GM23338 (cell line): ENCODE measurements around the gene CIPC. TPM values are rescaled to one million over a fixed set of nuclear protein-coding genes. Genes with fewer than 3 reads are reported as not detected.

Source experiments
- ATAC-seq: fragments of 200-7000 bp; cut with Tn5 transposase; 3 replicates; pipeline ENCODE4 v1.9.1; 2020
- DNase-seq: peaks from one replicate; pipeline ENCODE4 v3.0.0-alpha.2; 2015; ENCODE audit warnings: low spot score
- H2AFZ ChIP-seq: fragments of 200-600 bp; sonication (generic); 2 replicates; pipeline ENCODE4 v1.8.0; 2016; ENCODE audit warnings: antibody characterized with exemption, mild to moderate bottlenecking, moderate library complexity
- H3F3A ChIP-seq: fragments of 200-600 bp; sonication (generic); replicated peaks from 2 replicates; pipeline ENCODE4 v1.8.0; 2017; ENCODE audit warnings: antibody characterized with exemption, mixed run types, low read depth
- H3K27ac ChIP-seq: fragments of 200-600 bp; sonication (generic); 2 replicates; pipeline ENCODE4 v1.6.1; 2016; ENCODE audit warnings: low read depth
- H3K27me3 ChIP-seq: fragments of 200-600 bp; sonication (generic); 2 replicates; pipeline ENCODE4 v1.8.0; 2016; ENCODE audit warnings: mild to moderate bottlenecking, mixed run types, moderate library complexity; ENCODE audit not compliant: insufficient read depth
- H3K36me3 ChIP-seq: fragments of 200-600 bp; sonication (generic); 2 replicates; pipeline ENCODE4 v1.8.0; 2016; ENCODE audit warnings: mild to moderate bottlenecking; ENCODE audit not compliant: insufficient read depth
- H3K4me1 ChIP-seq: fragments of 200-600 bp; sonication (generic); 2 replicates; pipeline ENCODE4 v1.8.0; 2016; ENCODE audit warnings: mild to moderate bottlenecking, moderate library complexity; ENCODE audit not compliant: insufficient read depth
- H3K4me2 ChIP-seq: fragments of 200-600 bp; sonication (generic); 2 replicates; pipeline ENCODE4 v1.7.1; 2017; ENCODE audit warnings: mixed run types
- H3K4me3 ChIP-seq: fragments of 200-600 bp; sonication (generic); 2 replicates; pipeline ENCODE4 v1.6.1; 2016; ENCODE audit warnings: mixed run types
- H3K79me2 ChIP-seq: fragments of 200-600 bp; sonication (generic); replicated peaks from 2 replicates; pipeline ENCODE4 v1.8.0; 2017; ENCODE audit warnings: mild to moderate bottlenecking; ENCODE audit not compliant: insufficient read depth
- H3K9me2 ChIP-seq: fragments of 200-600 bp; sonication (generic); 2 replicates; pipeline ENCODE4 v1.8.0; 2017; ENCODE audit not compliant: insufficient read depth
- H4K20me1 ChIP-seq: fragments of 200-600 bp; sonication (generic); replicated peaks from 2 replicates; pipeline ENCODE4 v1.8.0; 2017; ENCODE audit warnings: mild to moderate bottlenecking; ENCODE audit not compliant: insufficient read depth
- H3K27ac Mint-ChIP-seq: 2 replicates; pipeline ENCODE4 v1.8.0; 2020; ENCODE audit warnings: inconsistent platforms, mild to moderate bottlenecking, moderate library complexity, mixed read lengths
- H3K27me3 Mint-ChIP-seq: 3 replicates; pipeline ENCODE4 v1.8.0; 2022; ENCODE audit warnings: low read depth, mild to moderate bottlenecking, moderate library complexity, mixed read lengths, inconsistent platforms; ENCODE audit not compliant: insufficient read depth, poor library complexity
- H3K36me3 Mint-ChIP-seq: 3 replicates; pipeline ENCODE4 v1.8.0; 2021; ENCODE audit warnings: low read depth, mild to moderate bottlenecking, inconsistent platforms, moderate library complexity, mixed read lengths
- H3K4me1 Mint-ChIP-seq: 3 replicates; pipeline ENCODE4 v1.8.0; 2020; ENCODE audit warnings: mild to moderate bottlenecking, inconsistent platforms, mixed read lengths
- H3K4me3 Mint-ChIP-seq: 3 replicates; pipeline ENCODE4 v1.8.0; 2021; ENCODE audit warnings: moderate library complexity, mild to moderate bottlenecking, inconsistent platforms, mixed read lengths
- H3K9me3 Mint-ChIP-seq: 3 replicates; pipeline ENCODE4 v1.8.0; 2020; ENCODE audit warnings: moderate library complexity, mild to moderate bottlenecking, inconsistent platforms, mixed read lengths
- CREB1 ChIP-seq: fragments of 250-450 bp; sonication (Bioruptor Pico); IDR thresholded peaks from 2 replicates; pipeline ENCODE4 v1.5.0; 2020; ENCODE audit warnings: low read depth, mild to moderate bottlenecking, moderate library complexity
- EZH2phosphoT487 ChIP-seq: fragments of 200-600 bp; sonication (generic); IDR thresholded peaks from one replicate; pipeline ENCODE4 v1.8.1; 2018; ENCODE audit warnings: antibody characterized with exemption; ENCODE audit not compliant: unreplicated experiment
- ZNF114 ChIP-seq: fragments of 250-450 bp; sonication (Bioruptor Pico); IDR thresholded peaks from 2 replicates; pipeline ENCODE4 v1.5.0; 2020; ENCODE audit warnings: mild to moderate bottlenecking, moderate library complexity
- ZNF331 ChIP-seq: fragments of 250-450 bp; sonication (Bioruptor Pico); IDR thresholded peaks from 2 replicates; pipeline ENCODE4 v1.5.0; 2020; ENCODE audit warnings: low read depth, mild to moderate bottlenecking, moderate library complexity
- polyA plus RNA-seq: library from polyadenylated mRNA; unstranded; fragments of >200 nt; fragmentation: Nextera tagmentation; extraction: Ambion mirVana; gene quantifications from 2 replicates; pipeline ENCODE4 v1.2.1, GENCODE V29; 2016
- total RNA-seq: library from RNA; depleted of rRNA; stranded (reverse); fragments of >200 nt; shearing (Covaris generic); gene quantifications from 2 replicates; pipeline ENCODE4 v1.2.3, GENCODE V29; 2014
- TF ChIP-seq, protein P1 (sequence below), 2 experiments: fragments of 200-600 bp in 1 of 2; sonication (generic) in 1 of 2; conservative IDR thresholded peaks; 2 replicates each; pipeline versions ENCODE4 v1.5.1 to v1.6.1; 2016 to 2017; ENCODE audit warnings: antibody characterized with exemption in 2 of 2, low read depth in 2 of 2, mild to moderate bottlenecking in 2 of 2, moderate library complexity in 1 of 2
- TF ChIP-seq, protein P2 (sequence below): fragments of 250-450 bp; sonication (Bioruptor Pico); IDR thresholded peaks from 2 replicates; pipeline ENCODE4 v1.5.0; 2020; ENCODE audit warnings: mild to moderate bottlenecking, moderate library complexity

The CIPC gene
- total and polyA plus RNA-seq, 2 experiments from 2014 or later, result 8.1 to 36.9 TPM

DNA sequence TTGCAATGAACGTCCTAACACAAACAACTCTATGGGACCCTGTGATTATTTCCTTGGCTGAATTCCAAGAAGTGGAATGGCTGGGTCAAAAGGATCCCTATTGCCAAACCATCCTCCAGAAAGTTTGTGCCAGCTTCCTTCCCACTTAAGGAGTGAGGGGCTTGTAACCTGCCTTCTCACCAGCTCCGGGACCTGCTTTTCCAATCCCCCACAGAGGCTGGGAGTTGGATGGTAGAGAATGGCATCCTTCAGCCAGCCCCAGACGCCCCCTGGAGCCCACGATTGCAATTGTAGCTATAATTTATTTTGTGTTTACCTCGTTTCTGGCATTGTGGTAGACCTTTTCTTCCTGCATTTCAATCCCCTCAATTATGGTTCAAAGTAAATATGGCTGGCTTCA lies 53.2 kb downstream of the CIPC start:
- H3K27me3 ChIP-seq, result no peaks in the 10 kb centered on the region
- H3K27ac ChIP-seq, result no peak overlapping the region
- ATAC-seq (peak; percentile 85), DNase-seq (peak; percentile 89)
- Mint-ChIP-seq H3K36me3 (no peaks in the 10 kb centered on the region), H3K4me1 (peaks cover 46% of the 10 kb centered on the region), H3K27me3 (peaks cover 11% of the 10 kb centered on the region), H3K27ac (0 out of 2 replicates have a peak overlapping the region, but pooled peaks have one; percentile 23), H3K4me3 (no peak overlapping the region), H3K9me3 (no peaks in the 10 kb centered on the region)
- H4K20me1 ChIP-seq, result no peaks in the 10 kb centered on the region
- H3K4me1 ChIP-seq, result peaks cover 11% of the 10 kb centered on the region
- TF ChIP-seq, protein P1, sequence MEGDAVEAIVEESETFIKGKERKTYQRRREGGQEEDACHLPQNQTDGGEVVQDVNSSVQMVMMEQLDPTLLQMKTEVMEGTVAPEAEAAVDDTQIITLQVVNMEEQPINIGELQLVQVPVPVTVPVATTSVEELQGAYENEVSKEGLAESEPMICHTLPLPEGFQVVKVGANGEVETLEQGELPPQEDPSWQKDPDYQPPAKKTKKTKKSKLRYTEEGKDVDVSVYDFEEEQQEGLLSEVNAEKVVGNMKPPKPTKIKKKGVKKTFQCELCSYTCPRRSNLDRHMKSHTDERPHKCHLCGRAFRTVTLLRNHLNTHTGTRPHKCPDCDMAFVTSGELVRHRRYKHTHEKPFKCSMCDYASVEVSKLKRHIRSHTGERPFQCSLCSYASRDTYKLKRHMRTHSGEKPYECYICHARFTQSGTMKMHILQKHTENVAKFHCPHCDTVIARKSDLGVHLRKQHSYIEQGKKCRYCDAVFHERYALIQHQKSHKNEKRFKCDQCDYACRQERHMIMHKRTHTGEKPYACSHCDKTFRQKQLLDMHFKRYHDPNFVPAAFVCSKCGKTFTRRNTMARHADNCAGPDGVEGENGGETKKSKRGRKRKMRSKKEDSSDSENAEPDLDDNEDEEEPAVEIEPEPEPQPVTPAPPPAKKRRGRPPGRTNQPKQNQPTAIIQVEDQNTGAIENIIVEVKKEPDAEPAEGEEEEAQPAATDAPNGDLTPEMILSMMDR (conservative IDR thresholded peaks at IDR 0.05; ENCODE audit: low read depth in 2 of 2), result peak; percentile 82 to 87
- TF ChIP-seq, protein P2, sequence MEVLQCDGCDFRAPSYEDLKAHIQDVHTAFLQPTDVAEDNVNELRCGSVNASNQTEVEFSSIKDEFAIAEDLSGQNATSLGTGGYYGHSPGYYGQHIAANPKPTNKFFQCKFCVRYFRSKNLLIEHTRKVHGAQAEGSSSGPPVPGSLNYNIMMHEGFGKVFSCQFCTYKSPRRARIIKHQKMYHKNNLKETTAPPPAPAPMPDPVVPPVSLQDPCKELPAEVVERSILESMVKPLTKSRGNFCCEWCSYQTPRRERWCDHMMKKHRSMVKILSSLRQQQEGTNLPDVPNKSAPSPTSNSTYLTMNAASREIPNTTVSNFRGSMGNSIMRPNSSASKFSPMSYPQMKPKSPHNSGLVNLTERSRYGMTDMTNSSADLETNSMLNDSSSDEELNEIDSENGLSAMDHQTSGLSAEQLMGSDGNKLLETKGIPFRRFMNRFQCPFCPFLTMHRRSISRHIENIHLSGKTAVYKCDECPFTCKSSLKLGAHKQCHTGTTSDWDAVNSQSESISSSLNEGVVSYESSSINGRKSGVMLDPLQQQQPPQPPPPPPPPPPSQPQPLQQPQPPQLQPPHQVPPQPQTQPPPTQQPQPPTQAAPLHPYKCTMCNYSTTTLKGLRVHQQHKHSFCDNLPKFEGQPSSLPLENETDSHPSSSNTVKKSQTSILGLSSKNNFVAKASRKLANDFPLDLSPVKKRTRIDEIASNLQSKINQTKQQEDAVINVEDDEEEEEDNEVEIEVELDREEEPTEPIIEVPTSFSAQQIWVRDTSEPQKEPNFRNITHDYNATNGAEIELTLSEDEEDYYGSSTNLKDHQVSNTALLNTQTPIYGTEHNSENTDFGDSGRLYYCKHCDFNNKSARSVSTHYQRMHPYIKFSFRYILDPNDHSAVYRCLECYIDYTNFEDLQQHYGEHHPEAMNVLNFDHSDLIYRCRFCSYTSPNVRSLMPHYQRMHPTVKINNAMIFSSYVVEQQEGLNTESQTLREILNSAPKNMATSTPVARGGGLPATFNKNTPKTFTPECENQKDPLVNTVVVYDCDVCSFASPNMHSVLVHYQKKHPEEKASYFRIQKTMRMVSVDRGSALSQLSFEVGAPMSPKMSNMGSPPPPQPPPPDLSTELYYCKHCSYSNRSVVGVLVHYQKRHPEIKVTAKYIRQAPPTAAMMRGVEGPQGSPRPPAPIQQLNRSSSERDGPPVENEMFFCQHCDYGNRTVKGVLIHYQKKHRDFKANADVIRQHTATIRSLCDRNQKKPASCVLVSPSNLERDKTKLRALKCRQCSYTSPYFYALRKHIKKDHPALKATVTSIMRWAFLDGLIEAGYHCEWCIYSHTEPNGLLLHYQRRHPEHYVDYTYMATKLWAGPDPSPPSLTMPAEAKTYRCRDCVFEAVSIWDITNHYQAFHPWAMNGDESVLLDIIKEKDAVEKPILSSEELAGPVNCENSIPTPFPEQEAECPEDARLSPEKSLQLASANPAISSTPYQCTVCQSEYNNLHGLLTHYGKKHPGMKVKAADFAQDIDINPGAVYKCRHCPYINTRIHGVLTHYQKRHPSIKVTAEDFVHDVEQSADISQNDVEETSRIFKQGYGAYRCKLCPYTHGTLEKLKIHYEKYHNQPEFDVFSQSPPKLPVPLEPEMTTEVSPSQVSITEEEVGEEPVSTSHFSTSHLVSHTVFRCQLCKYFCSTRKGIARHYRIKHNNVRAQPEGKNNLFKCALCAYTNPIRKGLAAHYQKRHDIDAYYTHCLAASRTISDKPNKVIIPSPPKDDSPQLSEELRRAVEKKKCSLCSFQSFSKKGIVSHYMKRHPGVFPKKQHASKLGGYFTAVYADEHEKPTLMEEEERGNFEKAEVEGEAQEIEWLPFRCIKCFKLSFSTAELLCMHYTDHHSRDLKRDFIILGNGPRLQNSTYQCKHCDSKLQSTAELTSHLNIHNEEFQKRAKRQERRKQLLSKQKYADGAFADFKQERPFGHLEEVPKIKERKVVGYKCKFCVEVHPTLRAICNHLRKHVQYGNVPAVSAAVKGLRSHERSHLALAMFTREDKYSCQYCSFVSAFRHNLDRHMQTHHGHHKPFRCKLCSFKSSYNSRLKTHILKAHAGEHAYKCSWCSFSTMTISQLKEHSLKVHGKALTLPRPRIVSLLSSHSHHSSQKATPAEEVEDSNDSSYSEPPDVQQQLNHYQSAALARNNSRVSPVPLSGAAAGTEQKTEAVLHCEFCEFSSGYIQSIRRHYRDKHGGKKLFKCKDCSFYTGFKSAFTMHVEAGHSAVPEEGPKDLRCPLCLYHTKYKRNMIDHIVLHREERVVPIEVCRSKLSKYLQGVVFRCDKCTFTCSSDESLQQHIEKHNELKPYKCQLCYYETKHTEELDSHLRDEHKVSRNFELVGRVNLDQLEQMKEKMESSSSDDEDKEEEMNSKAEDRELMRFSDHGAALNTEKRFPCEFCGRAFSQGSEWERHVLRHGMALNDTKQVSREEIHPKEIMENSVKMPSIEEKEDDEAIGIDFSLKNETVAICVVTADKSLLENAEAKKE, result no peak
- TF ChIP-seq EZH2phosphoT487 (no peak), ZNF331 (CRISPR knock-in tag) (no peak), CREB1 (CRISPR knock-in tag) (no peak), ZNF114 (CRISPR knock-in tag) (no peak)
- no peaks in the 10 kb centered on the region for H3K79me2 ChIP-seq
- H3K4me2 ChIP-seq, result no peak overlapping the region; the same call in 1 of the 2 replicates
- H2AFZ ChIP-seq, result no peak overlapping the region
- no peak overlapping the region for H3K4me3 ChIP-seq
- 0 out of 2 replicates have a peak, but pooled peaks cover 6% of the 10 kb centered on the region for H3F3A ChIP-seq
- no peaks in the 10 kb centered on the region for H3K36me3 ChIP-seq
- H3K9me2 ChIP-seq, result no peaks in the 10 kb centered on the region
